GM12878 (cell line): ENCODE results near the gene ELL2. TPM values are rescaled to one million over a fixed set of nuclear protein-coding genes. Genes with fewer than 3 reads are reported as not detected.

Source experiments
- NR2C2 ChIP-seq: IDR thresholded peaks from 2 replicates; pipeline ENCODE4 v1.6.1; 2011; ENCODE audit warnings: borderline replicate concordance, low read depth; ENCODE audit not compliant: control insufficient read depth, insufficient read length
- PRDM15 ChIP-seq: fragments of 450-650 bp; formaldehyde crosslinking; IDR thresholded peaks from 2 replicates; pipeline ENCODE4 v1.4.0; 2020; ENCODE audit warnings: mild to moderate bottlenecking, moderate library complexity
- SMAD1 ChIP-seq: fragments of 450-650 bp; IDR thresholded peaks from 2 replicates; pipeline ENCODE4 v1.6.1; 2018; ENCODE audit warnings: mild to moderate bottlenecking, low read depth; ENCODE audit not compliant: partially characterized antibody
- polyA plus RNA-seq, 11 experiments: library from polyadenylated mRNA; depleted of rRNA in 4 of 11; unstranded in 6 of 11; stranded (reverse) in 5 of 11; fragments of >200 nt; fragmentation: Nextera tagmentation in 4 of 11; fragmentation: Illumina TruSeq in 1 of 11; extraction: Ambion mirVana in 4 of 11; extraction: Trizol in 1 of 11; gene quantifications; 1 replicate in 1 of 11; 2 replicates in 10 of 11; pipeline versions ENCODE4 v1.2.1 to v1.2.3, GENCODE V29; 2011 to 2016; ENCODE audit warnings: inconsistent platforms in 2 of 11, missing spikeins in 2 of 11, low read depth in 1 of 11
- total RNA-seq, 4 experiments: library from RNA; depleted of rRNA in 3 of 4; stranded (reverse); fragments of >200 nt in 3 of 4; fragmentation: Illumina TruSeq in 1 of 4; extraction: Trizol in 1 of 4; gene quantifications; 2 replicates each; pipeline versions ENCODE4 v1.2.1 to v1.2.3, GENCODE V29; 2013 to 2021
- TF ChIP-seq, protein P1 (sequence below): fragments of 450-650 bp; formaldehyde crosslinking; IDR thresholded peaks from 2 replicates; pipeline ENCODE4 v1.4.0; 2022; ENCODE audit warnings: mild to moderate bottlenecking, moderate library complexity

The ELL2 gene
- total and polyA plus RNA-seq, 10 of the 15 experiments (the other 5 are each of a cell fraction or from before 2014, with no cell fraction given) = 24.2 to 91.4 (median 57.4) TPM

DNA sequence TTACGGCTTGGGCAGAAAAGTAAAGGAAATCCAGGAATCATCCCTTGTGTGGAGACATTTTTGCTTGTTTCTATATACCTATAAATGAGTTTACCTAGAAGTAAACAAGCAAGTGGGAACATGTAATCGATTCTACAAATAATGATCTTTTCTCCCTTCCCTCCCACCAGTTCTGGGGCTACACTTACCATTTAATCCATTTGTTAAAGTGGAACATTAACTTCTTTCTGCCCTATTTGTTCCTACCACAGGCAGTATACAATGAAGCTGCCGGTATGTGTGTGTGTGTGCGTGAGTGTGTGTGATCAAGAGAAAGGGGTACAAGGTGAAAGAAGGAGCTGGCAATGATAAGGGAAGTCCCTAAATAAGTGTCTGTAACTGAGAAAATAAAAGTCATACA, 26.4 kb upstream of the ELL2 start (continued):
- TF ChIP-seq PRDM15 (CRISPR knock-in tag) (no peak), SMAD1 (no peak), NR2C2 (no peak)
- TF ChIP-seq, protein P1, sequence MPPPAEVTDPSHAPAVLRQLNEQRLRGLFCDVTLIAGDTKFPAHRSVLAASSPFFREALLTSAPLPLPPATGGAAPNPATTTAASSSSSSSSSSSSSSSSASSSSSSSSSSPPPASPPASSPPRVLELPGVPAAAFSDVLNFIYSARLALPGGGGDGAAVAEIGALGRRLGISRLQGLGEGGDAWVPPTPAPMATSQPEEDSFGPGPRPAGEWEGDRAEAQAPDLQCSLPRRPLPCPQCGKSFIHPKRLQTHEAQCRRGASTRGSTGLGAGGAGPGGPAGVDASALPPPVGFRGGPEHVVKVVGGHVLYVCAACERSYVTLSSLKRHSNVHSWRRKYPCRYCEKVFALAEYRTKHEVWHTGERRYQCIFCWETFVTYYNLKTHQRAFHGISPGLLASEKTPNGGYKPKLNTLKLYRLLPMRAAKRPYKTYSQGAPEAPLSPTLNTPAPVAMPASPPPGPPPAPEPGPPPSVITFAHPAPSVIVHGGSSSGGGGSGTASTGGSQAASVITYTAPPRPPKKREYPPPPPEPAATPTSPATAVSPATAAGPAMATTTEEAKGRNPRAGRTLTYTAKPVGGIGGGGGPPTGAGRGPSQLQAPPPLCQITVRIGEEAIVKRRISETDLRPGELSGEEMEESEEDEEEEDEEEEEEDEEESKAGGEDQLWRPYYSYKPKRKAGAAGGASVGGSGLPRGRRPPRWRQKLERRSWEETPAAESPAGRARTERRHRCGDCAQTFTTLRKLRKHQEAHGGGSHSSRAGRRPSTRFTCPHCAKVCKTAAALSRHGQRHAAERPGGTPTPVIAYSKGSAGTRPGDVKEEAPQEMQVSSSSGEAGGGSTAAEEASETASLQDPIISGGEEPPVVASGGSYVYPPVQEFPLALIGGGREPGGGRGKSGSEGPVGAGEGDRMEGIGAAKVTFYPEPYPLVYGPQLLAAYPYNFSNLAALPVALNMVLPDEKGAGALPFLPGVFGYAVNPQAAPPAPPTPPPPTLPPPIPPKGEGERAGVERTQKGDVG (CRISPR knock-in tag) = no peak
